Uterus (tissue), 2 donors: ENCODE measurements around the gene AP1M2.

Experiments used
- CTCF ChIP-seq, 4 experiments: fragments of 200-600 bp in 2 of 4; fragments of 450-650 bp in 2 of 4; sonication (generic) in 2 of 4; IDR thresholded peaks; one replicate each; pipeline ENCODE4 v1.5.1; 2016 to 2019; ENCODE audit warnings: antibody characterized with exemption in 4 of 4, mild to moderate bottlenecking in 2 of 4, moderate library complexity in 1 of 4
- POLR2A ChIP-seq, 2 donors: fragments of 450-650 bp; IDR thresholded peaks; one replicate each; pipeline ENCODE4 v1.6.1; 2016; ENCODE audit warnings: antibody characterized with exemption in 2 of 2, mild to moderate bottlenecking in 1 of 2, moderate library complexity in 1 of 2

DNA sequence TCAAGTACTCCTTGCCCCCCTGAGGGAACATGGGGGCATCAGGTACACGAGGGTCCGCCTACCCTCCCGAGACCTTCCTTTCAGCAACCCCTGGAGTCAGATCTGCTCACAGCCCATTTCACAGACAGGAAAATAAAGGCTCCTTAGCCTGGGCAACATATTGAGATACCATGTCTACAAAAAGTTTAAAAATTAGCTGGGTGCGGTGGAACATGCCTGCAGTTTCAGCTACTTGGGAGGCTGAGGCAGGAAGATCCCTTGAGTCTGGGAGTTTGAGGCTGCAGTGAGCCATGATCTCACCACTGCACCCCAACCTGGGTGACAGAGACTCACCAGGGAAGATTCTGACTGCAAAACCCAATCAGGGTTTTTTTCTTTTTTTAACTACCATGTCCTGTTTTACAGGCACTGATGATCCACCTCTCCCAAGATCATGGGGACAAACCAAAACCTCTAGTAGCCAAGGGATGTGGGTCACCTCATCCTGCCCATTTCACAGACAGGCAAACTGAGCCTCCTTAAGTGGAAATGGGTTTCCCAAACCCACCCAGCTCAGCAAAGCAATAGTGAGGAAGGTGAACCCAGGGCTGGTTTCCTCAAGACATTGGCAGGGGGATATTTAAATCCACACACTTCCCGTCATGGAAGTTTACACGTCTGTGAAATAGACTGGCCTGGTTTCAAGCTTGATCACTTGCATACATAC, 11.9 kb downstream of the AP1M2 start:
- TF ChIP-seq CTCF (IDR thresholded peaks at IDR 0.05) (no peak), POLR2A (IDR thresholded peaks at IDR 0.05) (no peak)
